HEK293 (cell line): Measurements from ENCODE around the gene ZNF618.

Experiments
- CTCF ChIA-PET: fragments of 350-600 bp; formaldehyde crosslinking; extraction: SDS; loops from one replicate; lab custom pipeline; 2021; ENCODE audit warnings: antibody characterized with exemption; lab: Yijun Ruan, JAX
- POLR2A ChIA-PET: fragments of 300-600 bp; formaldehyde crosslinking; extraction: SDS; loops from one replicate; lab custom pipeline; 2020; ENCODE audit warnings: antibody characterized with exemption, inconsistent platforms; lab: Yijun Ruan, JAX
- H3K27ac ChIP-seq: fragments of 200-500 bp; sonication (Bioruptor generic); 2 replicates; pipeline ENCODE4 v1.5.1; 2014; ENCODE audit warnings: low read depth, low read length, control low read depth, inconsistent platforms; ENCODE audit errors: extremely low read depth
- H3K36me3 ChIP-seq, 2 experiments: fragments of 200-500 bp in 1 of 2; sonication (Bioruptor generic) in 1 of 2; 1 replicate in 1 of 2; 2 replicates in 1 of 2; pipeline ENCODE4 v1.5.1; 2014 to 2017; ENCODE audit warnings: inconsistent platforms in 2 of 2, low read length in 2 of 2; ENCODE audit not compliant: control insufficient read depth in 2 of 2, insufficient read depth in 1 of 2
- H3K4me1 ChIP-seq: fragments of 200-500 bp; sonication (Bioruptor generic); 2 replicates; pipeline ENCODE4 v1.5.1; 2014; ENCODE audit warnings: mild to moderate bottlenecking, low read length, inconsistent platforms; ENCODE audit not compliant: control insufficient read depth, insufficient read depth
- H3K4me3 ChIP-seq: 2 replicates; pipeline ENCODE4 v1.5.1; 2011; ENCODE audit warnings: low read depth, mild to moderate bottlenecking, control low read depth, low read length, moderate library complexity
- H3K9me3 ChIP-seq: fragments of 200-500 bp; sonication (Bioruptor generic); 2 replicates; pipeline ENCODE4 v1.5.1; 2014; ENCODE audit warnings: low read depth, low read length, inconsistent platforms; ENCODE audit not compliant: control insufficient read depth, insufficient read depth
- FEZF1 ChIP-seq: fragments of 450-650 bp; formaldehyde crosslinking; IDR thresholded peaks from 2 replicates; pipeline ENCODE4 v1.5.1; 2016; ENCODE audit warnings: missing biosample characterization, missing genetic modification characterization
- GLI2 ChIP-seq: fragments of 450-650 bp; formaldehyde crosslinking; IDR thresholded peaks from 2 replicates; pipeline ENCODE4; 2017; ENCODE audit warnings: missing biosample characterization, missing genetic modification characterization, low read depth, borderline replicate concordance
- GLIS1 ChIP-seq: fragments of 450-650 bp; formaldehyde crosslinking; IDR thresholded peaks from 2 replicates; pipeline ENCODE4 v1.5.1; 2016; ENCODE audit warnings: missing biosample characterization, missing genetic modification characterization
- PATZ1 ChIP-seq: fragments of 450-650 bp; formaldehyde crosslinking; IDR thresholded peaks from 2 replicates; pipeline ENCODE4 v1.5.1; 2016; ENCODE audit warnings: missing biosample characterization, missing genetic modification characterization
- YY1 ChIP-seq: fragments of 450-650 bp; formaldehyde crosslinking; IDR thresholded peaks from 2 replicates; pipeline ENCODE4 v1.5.1; 2018; ENCODE audit warnings: missing biosample characterization, missing genetic modification characterization
- ZBTB44 ChIP-seq: fragments of 450-650 bp; IDR thresholded peaks from 2 replicates; pipeline ENCODE4 v1.5.1; 2018; ENCODE audit warnings: missing biosample characterization, mild to moderate bottlenecking, missing genetic modification characterization
- ZEB2 ChIP-seq: fragments of 450-650 bp; formaldehyde crosslinking; IDR thresholded peaks from 2 replicates; pipeline ENCODE4 v1.5.1; 2016; ENCODE audit warnings: missing biosample characterization, missing genetic modification characterization
- ZFP69B ChIP-seq: fragments of 450-650 bp; formaldehyde crosslinking; IDR thresholded peaks from 2 replicates; pipeline ENCODE4 v1.5.1; 2016; ENCODE audit warnings: missing biosample characterization, missing genetic modification characterization
- ZNF133 ChIP-seq: fragments of 450-650 bp; formaldehyde crosslinking; IDR thresholded peaks from 2 replicates; pipeline ENCODE4 v1.5.1; 2016; ENCODE audit warnings: missing biosample characterization, missing genetic modification characterization
- ZNF155 ChIP-seq: fragments of 450-650 bp; formaldehyde crosslinking; IDR thresholded peaks from 2 replicates; pipeline ENCODE4 v1.5.1; 2016; ENCODE audit warnings: missing biosample characterization, missing genetic modification characterization
- ZNF184 ChIP-seq: fragments of 450-650 bp; IDR thresholded peaks from 2 replicates; pipeline ENCODE4 v1.5.1; 2018; ENCODE audit warnings: missing biosample characterization, mild to moderate bottlenecking, missing genetic modification characterization
- ZNF211 ChIP-seq: fragments of 450-650 bp; formaldehyde crosslinking; IDR thresholded peaks from 2 replicates; pipeline ENCODE4 v1.5.1; 2016; ENCODE audit warnings: low read depth, missing biosample characterization, missing genetic modification characterization
- ZNF248 ChIP-seq: fragments of 450-650 bp; formaldehyde crosslinking; IDR thresholded peaks from 2 replicates; pipeline ENCODE4 v1.5.1; 2017; ENCODE audit warnings: missing biosample characterization, missing genetic modification characterization
- ZNF292 ChIP-seq: fragments of 450-650 bp; formaldehyde crosslinking; IDR thresholded peaks from 2 replicates; pipeline ENCODE4 v1.5.1; 2016; ENCODE audit warnings: low read depth, missing biosample characterization, missing genetic modification characterization, borderline replicate concordance
- ZNF341 ChIP-seq: fragments of 450-650 bp; formaldehyde crosslinking; IDR thresholded peaks from 2 replicates; pipeline ENCODE4; 2016; ENCODE audit warnings: low read depth, missing biosample characterization, missing genetic modification characterization
- ZNF350 ChIP-seq: fragments of 450-650 bp; formaldehyde crosslinking; IDR thresholded peaks from 2 replicates; pipeline ENCODE4 v1.5.0; 2017; ENCODE audit warnings: missing biosample characterization, mild to moderate bottlenecking, missing genetic modification characterization
- ZNF391 ChIP-seq: fragments of 450-650 bp; formaldehyde crosslinking; IDR thresholded peaks from 2 replicates; pipeline ENCODE4 v1.5.1; 2016; ENCODE audit warnings: low read depth, missing biosample characterization, missing genetic modification characterization, borderline replicate concordance
- ZNF473 ChIP-seq: fragments of 450-650 bp; formaldehyde crosslinking; IDR thresholded peaks from 2 replicates; pipeline ENCODE4 v1.5.1; 2017; ENCODE audit warnings: missing biosample characterization, missing genetic modification characterization
- ZNF510 ChIP-seq: fragments of 450-650 bp; formaldehyde crosslinking; IDR thresholded peaks from 2 replicates; pipeline ENCODE4 v1.5.1; 2018; ENCODE audit warnings: mild to moderate bottlenecking, missing genetic modification characterization, missing biosample characterization; ENCODE audit not compliant: insufficient replicate concordance
- ZNF548 ChIP-seq: fragments of 450-650 bp; formaldehyde crosslinking; IDR thresholded peaks from 2 replicates; pipeline ENCODE4 v1.5.1; 2016; ENCODE audit warnings: missing biosample characterization, missing genetic modification characterization
- ZNF610 ChIP-seq: fragments of 450-650 bp; formaldehyde crosslinking; IDR thresholded peaks from 2 replicates; pipeline ENCODE4 v1.5.1; 2016; ENCODE audit warnings: missing biosample characterization, missing genetic modification characterization, borderline replicate concordance
- ZNF658 ChIP-seq: fragments of 450-650 bp; formaldehyde crosslinking; IDR thresholded peaks from 2 replicates; pipeline ENCODE4; 2016; ENCODE audit warnings: missing biosample characterization, missing genetic modification characterization
- ZNF76 ChIP-seq: fragments of 450-650 bp; formaldehyde crosslinking; IDR thresholded peaks from 2 replicates; pipeline ENCODE4; 2016; ENCODE audit warnings: low read depth, missing biosample characterization, missing genetic modification characterization, borderline replicate concordance

ZNF618 gene

GRCh38 chr9:113851873-113852272 lies 24.2 kb upstream of the ZNF618 start:
- H3K36me3 ChIP-seq, result no peaks in the 10 kb centered on the region
- ChIA-PET CTCF (interaction anchor here (1.4 to 1.7 kb wide), 2 partner anchors 9 to 120 kb away, joined by 3 to 8 read pairs; no protein-coding TSS in a partner anchor), POLR2A (no interaction called here)
- H3K27ac ChIP-seq, result no peak overlapping the region
- H3K4me1 ChIP-seq, result no peaks in the 10 kb centered on the region
- H3K4me3 ChIP-seq, result no peak overlapping the region
- no peaks in the 10 kb centered on the region for H3K9me3 ChIP-seq
- no peak for TF ChIP-seq ZNF610 (tag by site-specific recombination)
- no peak for TF ChIP-seq ZNF76
- TF ChIP-seq PATZ1 (tag by site-specific recombination), result no peak

GRCh38 chr9:113853333-113853732 lies 22.8 kb upstream of the ZNF618 start:
- TF ChIP-seq ZNF510 (tag by site-specific recombination) (no peak), YY1 (tag by site-specific recombination) (no peak), GLIS1 (tag by site-specific recombination) (no peak)
- Histone ChIP-seq H3K36me3 (no peaks in the 10 kb centered on the region), H3K27ac (no peak overlapping the region), H3K4me3 (no peak overlapping the region), H3K4me1 (no peaks in the 10 kb centered on the region), H3K9me3 (no peaks in the 10 kb centered on the region)
- CTCF ChIA-PET, result interaction anchor here (0.6 to 1.7 kb wide), 6 partner anchors 9 to 170 kb away, joined by 3 to 10 read pairs (median 4); no protein-coding TSS in a partner anchor
- POLR2A ChIA-PET, result no interaction called here

- no peaks in the 10 kb centered on the region for H3K4me1 ChIP-seq
- TF ChIP-seq ZNF658 (tag by site-specific recombination) (no peak), GLI2 (tag by site-specific recombination) (no peak), ZBTB44 (tag by site-specific recombination) (no peak), ZNF473 (tag by site-specific recombination) (no peak), ZNF391 (tag by site-specific recombination) (no peak), ZNF548 (tag by site-specific recombination) (no peak), ZNF133 (no peak), ZNF248 (tag by site-specific recombination) (no peak), ZNF211 (no peak), FEZF1 (no peak), ZNF76 (no peak), ZNF292 (tag by site-specific recombination) (no peak), ZFP69B (tag by site-specific recombination) (no peak), ZNF350 (tag by site-specific recombination) (no peak), ZNF155 (tag by site-specific recombination) (no peak), ZNF341 (tag by site-specific recombination) (no peak), ZNF184 (no peak), ZEB2 (tag by site-specific recombination) (no peak)
- TF ChIP-seq, all 188 proteins: peak for 0
- ChIA-PET CTCF (interaction anchor here (0.7 to 0.8 kb wide), 2 partner anchors 29 to 64 kb away, joined by 3 to 4 read pairs; no protein-coding TSS in a partner anchor), POLR2A (no interaction called here)
- Histone ChIP-seq H3K27ac (no peak overlapping the region), H3K36me3 (no peaks in the 10 kb centered on the region), H3K9me3 (no peaks in the 10 kb centered on the region), H3K4me3 (no peak overlapping the region)
These were observed 21.8 kb upstream of the ZNF618 start for GRCh38 chr9:113854310-113854709.
